HG02642 (cell line): Measurements from ENCODE around the gene TMCO6.
"Not testable (repeated sequence)": the region's sequence is repeated elsewhere in the genome, so short reads cannot be mapped to it uniquely, and the experiment has no call there.

Source experiments
- ATAC-seq: cut with Tn5 transposase; IDR thresholded peaks from one replicate; pipeline ENCODE4 v1.9.1; 2021; ENCODE audit warnings: mild to moderate bottlenecking; ENCODE audit not compliant: unreplicated experiment, poor library complexity

Gene TMCO6

DNA sequence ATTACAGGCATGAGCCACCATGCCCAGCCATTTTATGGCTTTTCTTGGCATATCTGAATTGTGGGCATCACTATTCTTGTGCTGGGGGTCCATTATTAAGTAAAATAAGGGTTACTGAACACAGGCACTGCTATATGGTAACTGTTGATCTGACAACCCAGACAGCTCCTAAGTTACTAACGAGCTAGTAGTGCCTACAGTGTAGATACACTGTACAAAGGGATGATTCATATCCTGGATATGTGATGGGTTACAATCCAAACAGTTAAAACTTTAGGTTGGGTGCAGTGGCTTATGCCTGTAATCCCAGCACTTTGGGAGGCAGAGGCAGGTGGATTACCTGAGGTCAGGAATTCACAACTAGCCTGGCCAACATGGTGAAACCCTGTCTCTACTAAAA, 10.5 kb upstream of the TMCO6 start:
- no peak for ATAC-seq

DNA sequence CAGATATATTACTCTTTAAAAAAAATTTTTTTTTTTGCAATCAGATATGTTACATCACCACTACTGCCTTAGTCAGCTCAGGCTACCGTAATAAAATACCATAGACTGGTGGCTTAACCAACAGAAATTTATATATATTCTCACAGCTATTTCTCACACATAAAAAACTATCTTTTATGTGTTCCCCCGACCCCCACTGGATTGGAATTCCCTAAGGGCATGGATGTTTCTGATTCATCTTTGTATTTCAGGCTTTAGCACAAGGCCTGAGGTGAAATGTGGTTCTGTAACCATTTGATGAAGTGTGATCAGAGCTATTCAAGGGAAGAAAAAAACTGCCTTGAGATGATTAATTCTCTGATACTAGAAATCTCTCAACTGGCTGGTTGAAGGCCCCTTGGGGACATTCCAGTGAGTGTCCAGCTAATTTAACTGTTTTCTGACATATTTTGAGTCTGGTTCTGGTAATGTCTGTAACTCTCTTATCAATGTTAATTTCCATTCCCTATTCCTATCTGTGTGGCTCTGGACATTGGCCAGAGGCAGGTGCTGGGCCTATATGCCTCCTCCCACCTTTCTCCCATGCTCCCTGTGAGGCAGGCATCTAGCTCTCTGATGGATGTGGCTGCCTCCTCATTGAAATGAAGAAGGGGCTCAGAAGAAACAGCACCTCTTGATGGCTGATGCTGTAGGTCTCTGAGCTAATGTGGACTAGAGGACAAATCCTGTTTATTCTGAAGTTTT, 8.8 kb upstream of the TMCO6 start:
- ATAC-seq = no peak

DNA sequence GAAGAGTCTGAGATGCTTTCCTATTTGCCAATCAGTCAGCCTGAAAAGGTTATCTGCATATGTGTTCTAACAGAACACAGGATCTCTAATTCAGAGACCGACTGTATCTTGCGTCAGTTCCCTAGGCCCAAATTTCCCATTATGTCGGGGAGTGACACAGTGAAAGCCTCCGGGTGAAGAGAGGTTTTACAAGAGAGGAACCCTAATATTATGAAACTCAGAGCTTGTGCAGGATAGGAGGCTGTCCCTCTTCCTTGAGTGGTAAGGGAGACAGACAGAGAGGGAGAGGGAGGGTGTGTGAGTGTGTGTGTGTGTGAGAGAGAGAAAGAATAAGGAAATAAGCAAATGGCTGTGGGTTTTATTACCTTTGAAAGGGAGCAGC, 8.2 kb upstream of the TMCO6 start:
- ATAC-seq = no peak

DNA sequence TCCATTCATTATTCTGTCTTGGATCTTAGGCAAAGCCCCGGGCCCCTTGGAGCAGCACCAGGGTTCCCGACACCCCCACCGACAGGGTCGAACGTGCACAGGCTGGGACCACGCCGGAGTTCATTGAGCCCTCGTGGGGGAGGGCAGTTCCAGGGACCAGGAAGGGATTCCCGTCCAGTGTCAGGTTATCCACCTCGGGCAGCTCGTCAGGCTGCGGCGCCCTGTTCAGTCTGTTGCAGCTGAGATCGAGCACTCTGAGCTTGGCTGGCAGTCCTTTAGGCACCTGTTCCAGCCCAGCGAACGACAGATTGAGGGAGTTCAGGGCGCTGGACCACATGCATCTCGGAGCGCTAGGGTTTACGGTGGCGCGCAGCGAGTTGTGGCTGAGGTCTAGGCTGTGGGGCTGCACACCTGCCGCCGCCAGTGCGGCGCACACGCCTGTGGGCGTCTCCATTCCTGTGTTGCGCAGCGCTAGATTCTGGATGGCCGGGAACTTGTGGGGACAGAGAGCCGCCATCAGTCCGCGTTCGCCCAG, 7.4 kb upstream of the TMCO6 start:
- peak; percentile 56 for ATAC-seq

DNA sequence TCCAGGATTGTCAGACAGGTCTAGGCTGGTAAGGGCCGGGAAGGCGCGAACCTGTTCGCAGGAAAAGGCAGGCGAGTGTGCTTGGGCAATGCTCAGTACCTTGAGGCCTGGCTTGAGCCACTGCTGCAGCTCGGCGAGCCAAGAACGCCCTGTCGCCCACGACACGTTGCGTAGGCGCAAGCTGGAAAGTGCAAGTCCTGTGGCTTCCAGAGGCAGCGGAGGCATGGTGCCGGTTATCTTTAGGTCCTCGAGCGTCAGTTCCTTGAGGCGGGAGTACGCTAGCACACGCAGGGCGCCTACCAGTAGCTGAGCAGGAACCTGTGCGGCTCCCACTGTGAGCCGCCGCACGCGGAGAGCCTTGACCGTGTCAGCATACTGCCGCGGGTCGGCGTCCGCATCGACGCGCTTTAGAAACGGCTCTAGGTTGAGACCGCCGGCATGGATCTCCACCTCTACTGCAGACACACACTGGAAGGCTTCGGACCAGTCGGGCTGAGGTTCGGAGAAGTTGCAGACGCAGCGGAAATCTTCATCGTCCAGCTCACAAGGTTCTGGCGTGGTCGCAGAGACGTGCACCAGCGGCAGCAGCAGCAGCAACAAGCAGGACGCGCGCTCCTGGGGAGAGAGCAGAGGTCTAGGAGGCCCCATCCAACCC, 6.8 kb upstream of the TMCO6 start:
- ATAC-seq = peak; percentile 67

DNA sequence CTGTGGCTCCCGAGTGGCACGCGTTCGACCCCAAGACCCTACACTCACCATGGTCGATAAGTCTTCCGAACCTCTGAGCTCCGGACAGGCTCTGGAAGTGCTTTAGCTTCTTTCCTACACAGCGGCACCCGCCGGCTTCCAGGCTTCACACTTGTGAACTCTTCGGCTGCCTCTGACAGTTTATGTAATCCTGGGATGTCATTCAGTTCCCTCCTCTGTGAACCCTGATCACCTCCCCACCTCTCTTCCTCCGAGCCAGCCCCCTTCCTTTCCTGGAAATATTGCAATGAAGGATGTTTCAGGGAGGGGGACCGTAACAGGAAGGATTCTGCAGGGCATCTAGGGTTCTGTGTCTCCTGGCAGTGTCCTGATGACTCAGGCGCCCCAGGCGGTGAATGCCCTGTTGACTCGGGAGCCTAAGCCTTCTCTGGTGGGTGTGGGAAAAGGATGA, 6.2 kb upstream of the TMCO6 start, which contains the start of gene CD14:
CD14 (minus strand) TSS at position 155 of the 451 bp plus-strand sequence; CDS start at position 51, 104 bp downstream.
- peak; percentile 1 for ATAC-seq

DNA sequence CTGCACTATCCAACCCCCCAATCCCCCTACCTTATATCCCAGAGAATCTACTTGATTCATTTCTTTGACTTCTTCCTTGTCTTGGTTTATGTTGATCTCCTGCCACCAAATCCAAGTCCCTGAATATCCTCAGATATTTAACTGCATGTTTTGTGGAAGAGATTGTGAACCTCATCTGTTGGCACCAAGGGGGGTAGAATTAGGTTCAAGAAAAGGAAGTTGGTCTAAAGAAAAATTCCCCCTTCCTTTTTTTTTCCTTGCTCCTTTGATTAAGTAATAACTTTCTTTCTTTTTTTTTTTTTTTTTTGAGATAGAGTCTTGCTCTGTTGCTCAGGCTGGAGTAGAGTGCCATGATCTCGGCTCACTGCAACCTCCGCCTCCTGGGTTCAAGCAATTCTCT, 5.8 kb upstream of the TMCO6 start:
- ATAC-seq = no peak

DNA sequence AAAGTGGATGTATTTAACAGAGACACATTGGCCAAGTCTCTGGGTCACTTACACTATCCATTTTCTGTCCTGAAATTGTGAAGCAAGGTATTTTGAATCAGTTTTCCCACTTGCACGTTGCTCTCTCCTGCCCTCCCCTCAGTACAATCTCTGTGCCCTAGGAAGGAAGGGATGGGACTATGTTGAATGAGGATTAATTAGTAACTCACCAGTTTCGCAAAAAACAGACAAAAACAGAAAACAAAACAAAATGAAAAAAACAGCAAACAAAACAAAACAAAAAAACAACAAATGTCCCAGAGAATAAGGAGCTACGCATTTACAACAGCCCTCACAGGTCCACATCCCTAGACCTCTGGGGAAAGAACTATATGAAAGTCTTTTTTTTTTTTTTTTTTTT, 5.1 kb upstream of the TMCO6 start:
- ATAC-seq = no peak

DNA sequence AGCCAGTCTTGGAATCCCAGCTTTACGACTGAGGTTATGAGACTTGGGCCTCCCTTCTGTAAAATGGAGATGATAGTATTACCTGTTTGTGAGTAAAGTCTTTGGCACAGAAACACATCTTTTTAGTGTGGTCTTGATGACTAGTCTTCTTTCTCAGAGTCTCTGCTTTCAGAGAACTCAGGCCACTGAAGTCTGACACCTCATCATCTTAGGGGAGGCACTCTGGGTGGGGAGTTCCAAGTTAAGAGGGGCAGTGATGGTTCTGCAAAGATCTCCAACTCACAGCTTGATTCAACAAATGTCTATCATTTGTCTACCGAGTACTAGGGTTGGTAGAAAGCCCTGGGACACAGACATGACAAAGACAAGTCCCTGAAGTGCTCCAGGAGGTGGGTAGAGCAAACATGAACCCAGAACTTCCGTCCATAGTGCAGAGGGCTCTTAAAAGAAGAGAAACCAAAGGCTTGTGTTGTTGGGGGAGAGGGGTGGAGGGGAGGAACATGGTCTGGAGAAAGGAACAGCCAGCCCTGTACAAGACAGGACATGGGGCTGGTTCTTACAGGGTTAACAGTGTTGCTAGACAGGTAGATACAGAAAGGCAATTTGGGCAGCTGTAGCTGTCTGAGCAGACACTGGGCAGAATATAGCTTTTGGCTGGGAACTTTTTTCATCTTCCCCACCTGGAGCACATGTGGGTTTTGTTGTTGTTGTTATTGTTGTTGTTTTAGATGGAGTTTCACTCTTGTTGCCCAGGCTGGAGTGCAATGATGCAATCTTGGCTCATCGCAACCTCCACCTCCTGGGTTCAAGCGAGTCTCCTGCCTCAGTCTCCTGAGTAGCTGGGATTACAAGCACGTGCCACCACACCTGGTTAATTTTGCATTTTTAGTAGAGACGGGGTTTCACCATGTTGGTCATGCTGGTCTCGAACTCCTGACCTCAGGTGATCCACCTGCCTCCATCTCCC, 3.7 kb upstream of the TMCO6 start:
- ATAC-seq = no peak

DNA sequence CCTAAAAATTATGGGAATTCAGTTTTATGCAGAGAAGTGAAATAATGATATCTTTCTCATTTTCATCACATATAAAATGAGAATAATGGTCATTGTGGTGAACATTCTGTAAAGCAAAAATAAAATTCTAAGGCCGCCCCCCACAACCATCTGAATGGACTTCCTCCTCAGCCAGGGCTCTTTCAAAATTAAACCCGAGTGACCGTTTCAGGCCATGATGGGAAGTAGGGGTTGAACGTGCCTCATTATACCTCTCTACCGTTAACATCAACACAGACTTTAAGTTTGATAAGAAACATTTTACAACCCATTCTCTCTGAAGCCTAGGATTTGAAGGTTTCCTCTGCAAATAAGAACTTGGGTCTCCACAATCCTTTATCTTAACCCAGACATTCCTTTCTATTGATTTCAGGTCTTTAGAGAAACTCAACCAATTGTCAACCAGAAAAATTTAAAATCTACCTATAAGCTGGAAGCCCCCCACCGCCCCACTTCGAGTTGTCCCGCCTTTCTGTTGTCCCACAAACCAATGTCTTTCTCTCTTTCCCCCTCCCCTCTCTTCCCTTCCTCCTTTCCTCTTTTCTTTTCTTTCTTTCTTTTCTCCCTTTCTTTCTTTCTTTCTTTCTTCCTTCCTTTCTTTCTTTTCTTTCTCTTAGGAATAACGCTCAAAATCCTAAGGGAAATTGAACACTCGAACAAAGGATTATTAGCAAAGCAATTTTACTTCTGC, 1.7 kb upstream of the TMCO6 start:
- no peak for ATAC-seq

DNA sequence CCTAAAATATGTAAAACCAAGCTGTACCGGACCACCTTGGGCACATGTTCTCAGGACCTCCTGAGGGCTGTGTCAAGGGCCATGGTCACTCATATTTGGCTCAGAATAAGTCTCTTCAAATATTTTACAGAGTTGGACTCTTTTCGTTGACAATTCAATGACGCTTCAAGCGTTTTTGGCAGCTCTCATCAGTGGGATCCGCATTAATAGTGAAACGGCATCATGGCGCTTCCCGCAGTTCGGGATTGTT, 428 bp upstream of the TMCO6 start:
- not testable (repeated sequence) for ATAC-seq

DNA sequence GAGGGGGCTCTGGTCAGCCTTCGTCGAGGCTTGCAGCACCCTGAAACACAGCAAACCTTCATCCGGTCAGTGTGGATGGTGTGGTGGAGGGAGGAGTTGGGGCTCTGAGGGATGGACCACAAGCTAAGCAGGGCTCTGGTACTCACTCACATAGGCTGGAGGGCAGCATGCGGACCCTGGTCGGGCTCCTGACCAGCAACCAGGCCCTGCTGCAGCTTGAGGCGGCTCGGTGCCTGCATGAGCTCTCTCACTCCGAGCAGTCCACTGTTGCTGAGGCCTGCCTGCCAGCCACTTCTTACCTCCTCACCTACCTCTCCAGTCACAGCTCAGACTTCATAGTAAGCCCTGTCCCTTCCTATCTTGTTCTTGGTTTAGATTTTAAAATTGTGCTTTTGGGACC, 2.5 kb downstream of the TMCO6 start:
- ATAC-seq = no peak

DNA sequence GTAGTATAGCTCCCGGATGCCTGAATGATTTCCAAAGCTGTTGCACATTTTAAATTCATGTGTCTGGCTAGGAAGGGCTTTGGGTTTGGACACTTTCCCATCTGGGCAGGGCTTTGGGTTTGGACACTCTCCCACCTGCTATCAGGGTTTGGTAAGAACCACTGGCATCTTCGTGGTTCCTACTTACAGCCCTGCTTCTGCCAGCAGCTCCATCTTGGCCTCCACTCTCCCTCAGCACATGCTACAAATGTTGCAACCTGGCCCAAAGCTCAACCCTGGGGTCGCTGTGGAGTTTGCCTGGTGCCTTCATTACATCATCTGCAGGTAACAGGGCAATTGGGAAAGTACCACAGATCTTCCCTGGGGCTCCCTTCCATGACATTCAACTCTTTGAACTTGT, 3.5 kb downstream of the TMCO6 start:
- no peak for ATAC-seq

DNA sequence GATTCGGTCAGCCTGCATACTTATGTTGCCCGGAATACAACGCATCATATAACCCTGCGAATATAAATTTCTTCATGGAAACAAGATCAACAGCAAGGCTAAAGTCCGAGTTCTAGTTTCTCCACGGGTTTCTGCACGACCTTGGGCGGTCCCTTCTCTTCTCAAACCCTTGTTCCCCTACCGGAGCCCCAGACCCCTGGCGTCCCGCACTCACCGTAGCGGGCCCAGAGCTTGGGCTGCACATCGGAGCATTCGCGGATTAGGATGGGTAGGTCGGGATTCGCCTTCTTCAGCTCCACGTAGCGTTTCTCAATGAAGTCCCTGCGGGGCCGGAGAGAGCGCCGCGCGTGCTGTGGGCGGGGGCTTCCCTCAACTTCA, 7.8 kb downstream of the TMCO6 start:
- ATAC-seq = no peak

DNA sequence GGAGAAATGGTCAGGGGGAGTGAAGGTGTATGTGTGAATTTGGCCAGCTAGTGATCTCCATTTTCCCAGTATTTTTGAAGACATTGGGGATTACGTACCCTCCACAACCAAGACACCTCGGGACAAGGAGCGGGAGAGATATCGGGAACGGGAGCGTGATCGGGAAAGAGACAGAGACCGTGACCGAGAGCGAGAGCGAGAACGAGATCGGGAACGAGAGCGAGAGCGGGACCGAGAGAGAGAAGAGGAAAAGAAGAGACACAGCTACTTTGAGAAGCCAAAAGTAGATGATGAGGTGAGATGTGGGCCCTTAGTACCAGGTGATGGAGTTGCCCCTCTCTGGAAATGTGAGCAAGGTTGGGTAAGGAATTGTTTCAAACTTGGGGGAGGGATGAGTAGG, 19.6 kb downstream of the TMCO6 start:
- ATAC-seq = no peak

DNA sequence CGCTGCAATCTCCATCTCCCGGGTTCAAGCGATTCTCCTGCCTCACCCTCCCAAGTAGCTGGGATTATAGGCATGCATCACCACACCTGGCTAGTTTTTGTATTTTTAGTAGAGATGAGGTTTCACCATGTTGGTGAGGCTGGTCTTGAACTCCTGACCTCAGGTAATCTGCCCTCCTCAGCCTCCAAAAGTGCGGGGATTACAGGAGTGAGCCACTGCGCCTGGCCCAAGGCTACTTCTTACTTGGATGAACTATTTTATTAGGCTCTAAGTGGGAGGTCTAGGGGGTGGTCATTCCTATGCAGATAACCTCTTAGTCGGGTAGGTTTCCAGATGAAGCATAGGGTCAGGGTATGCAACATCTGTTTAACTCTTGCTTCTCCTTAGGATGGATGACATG, 21.1 kb downstream of the TMCO6 start:
- ATAC-seq = not testable (repeated sequence)

DNA sequence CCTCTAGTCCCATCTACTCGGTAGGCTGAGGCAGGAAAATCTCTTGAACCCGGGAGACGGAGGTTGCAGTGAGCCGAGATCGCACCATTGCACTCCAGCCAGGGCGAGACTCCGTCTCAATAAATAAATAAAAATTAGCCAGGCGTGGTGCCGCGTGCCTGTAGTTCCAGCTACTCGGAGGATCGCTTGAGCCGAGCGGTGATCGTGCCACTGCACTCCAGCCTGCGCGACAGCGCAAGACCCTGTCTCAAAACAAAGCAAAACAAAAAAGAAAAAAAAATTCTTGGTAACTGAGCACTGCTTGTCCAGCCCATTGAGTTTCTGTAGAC, 24.7 kb downstream of the TMCO6 start:
- no peak for ATAC-seq

DNA sequence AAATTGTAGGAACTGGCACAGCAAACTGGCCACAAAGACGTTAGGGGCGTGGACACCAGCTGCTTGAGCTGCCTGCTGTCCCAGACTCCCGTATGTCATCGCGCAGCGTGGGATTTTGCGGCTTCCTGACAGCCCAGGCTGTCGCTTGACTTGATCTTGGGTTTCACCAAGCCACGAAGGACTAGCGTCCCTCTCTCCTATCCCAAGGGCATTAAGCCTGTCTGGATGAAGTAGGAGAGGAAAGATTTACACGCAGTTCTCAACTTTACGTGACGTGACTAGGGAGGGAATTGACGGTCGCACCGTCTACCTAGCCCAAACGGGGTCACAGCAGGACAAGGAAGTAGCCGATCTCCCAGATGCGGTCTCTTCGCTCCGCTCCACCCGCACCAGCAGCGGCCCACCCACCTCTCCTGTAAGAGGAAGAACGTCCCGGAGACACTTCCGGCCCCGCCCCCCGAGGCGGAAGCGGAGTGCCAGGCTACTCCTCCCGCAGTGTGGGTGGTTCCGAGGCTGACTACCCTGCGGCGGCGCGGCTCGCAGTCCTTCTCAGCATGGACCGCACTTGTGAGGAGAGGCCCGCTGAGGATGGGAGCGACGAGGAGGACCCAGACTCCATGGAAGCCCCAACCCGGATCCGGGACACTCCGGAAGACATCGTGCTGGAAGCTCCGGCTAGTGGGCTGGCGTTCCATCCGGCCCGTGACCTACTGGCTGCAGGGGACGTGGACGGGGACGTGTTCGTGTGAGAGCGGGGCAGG, 25.3 kb downstream of the TMCO6 start, which contains the start of gene WDR55:
WDR55 (plus strand) TSS at position 546 of the 761 bp plus-strand sequence; CDS start at position 555, 9 bp downstream.
- peak; percentile 97 for ATAC-seq

DNA sequence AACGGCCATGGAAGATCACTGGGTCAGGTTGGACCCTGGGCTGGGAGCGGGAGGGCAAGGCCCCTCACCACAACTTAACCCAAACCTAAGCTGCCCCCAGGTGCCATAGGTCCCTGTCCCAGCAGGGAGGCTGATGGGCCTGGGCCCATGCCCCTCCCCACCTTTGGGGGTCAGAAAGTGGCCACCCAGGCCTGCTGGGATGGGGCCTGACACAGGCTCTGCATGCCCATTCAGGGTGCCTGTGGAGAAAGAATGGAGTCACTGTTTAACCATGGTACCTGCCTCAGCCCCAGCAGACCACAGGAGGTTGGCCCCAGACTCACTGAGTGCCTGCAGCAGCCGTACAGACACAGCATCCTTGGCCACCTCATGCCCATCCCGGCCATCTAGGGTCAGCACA, 31.8 kb downstream of the TMCO6 start:
- ATAC-seq = not testable (repeated sequence)
